ENCODE data around the gene LPCAT2. TPM values are rescaled to one million over a fixed set of nuclear protein-coding genes. Genes with fewer than 3 reads are reported as not detected.

LPCAT2 gene
- total and polyA plus RNA-seq, 2 of the 8 experiments (the other 6 are each of a cell fraction or from before 2014, with no cell fraction given) = 2.2 to 10.6 TPM

DNA sequence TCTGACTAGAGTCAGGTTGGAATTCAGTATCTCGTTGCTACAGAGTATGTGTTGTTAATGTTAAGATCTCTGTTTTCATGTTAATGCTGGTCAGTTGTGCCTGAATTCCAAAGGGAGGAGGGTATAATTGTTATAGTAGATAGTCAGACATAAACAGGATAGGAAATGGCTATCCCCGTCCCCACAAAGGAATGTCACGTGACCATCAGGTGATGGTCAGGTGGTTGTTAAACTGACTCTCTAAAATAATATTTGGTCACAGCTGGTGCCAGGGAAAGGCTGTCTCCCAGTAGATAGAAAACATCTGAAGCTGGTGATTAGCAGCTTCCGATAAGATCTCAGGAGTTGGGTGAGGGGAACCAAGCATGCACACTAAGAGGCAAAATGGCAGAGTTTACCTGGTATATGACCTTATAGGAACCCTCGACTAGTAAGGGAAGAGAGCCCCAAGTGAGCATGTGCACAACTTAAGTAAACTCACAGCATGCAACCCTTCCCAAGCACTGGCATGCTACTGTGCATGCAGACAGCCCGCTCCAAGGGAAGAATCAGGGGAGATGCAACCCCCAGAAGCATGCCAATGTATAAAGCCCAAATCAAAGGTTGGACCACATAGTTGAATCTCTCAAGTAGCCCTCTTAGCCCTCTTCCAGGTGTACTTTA, 119.6 kb downstream of the LPCAT2 start:
- DNase-seq (ENCODE audit: low read depth in 1 of 2, low spot score in 2 of 2) = no peak
- no peaks in the 10 kb centered on the region; a peak in 1 of 7 replicates for H3K27me3 ChIP-seq (replicated peaks in 1 of 4; ENCODE audit: control insufficient read depth in 3 of 4, extremely low read depth in 1 of 4, insufficient read depth in 3 of 4, low read length in 3 of 4)
- no peak overlapping the region for H2AK5ac ChIP-seq (ENCODE audit: low read depth, low read length)
- no peak overlapping the region for H3K14ac ChIP-seq (ENCODE audit: insufficient read length)
- H3K36me3 ChIP-seq (ENCODE audit: control insufficient read depth in 2 of 4, insufficient read depth in 4 of 4, low read length in 3 of 4) = no peaks in the 10 kb centered on the region
- H4K20me1 ChIP-seq (replicated peaks in 1 of 2; ENCODE audit: control insufficient read depth in 1 of 2, insufficient read depth in 2 of 2, low read length in 2 of 2) = no peaks in the 10 kb centered on the region
- no peak overlapping the region for H2AFZ ChIP-seq (ENCODE audit: low read length)
- 87% methylated on average over 6 of the region's 6 CpGs; no CpG with 5 or more reads in 1 of the 2 experiments for WGBS, 2 experiments (ENCODE audit: extremely low coverage in 1 of 2, insufficient coverage in 1 of 2, insufficient read length in 1 of 2, insufficient replicate concordance in 2 of 2, low coverage in 1 of 2, low lambda C conversion rate in 2 of 2, missing lambda C conversion rate in 1 of 2)
- H3K4me3 ChIP-seq (ENCODE audit: extremely low read depth in 1 of 4, insufficient read depth in 2 of 4, low read depth in 3 of 4, low read length in 4 of 4) = no peak overlapping the region
- H2BK15ac ChIP-seq (ENCODE audit: low read length) = no peak overlapping the region
- H4K8ac ChIP-seq (ENCODE audit: extremely low read depth, insufficient read depth, low read length) = no peak overlapping the region
- H3K27ac ChIP-seq (ENCODE audit: low read depth, low read length) = no peak overlapping the region
- no peak overlapping the region for H3K9ac ChIP-seq (replicated peaks in 1 of 4; ENCODE audit: extremely low read depth in 1 of 4, low read depth in 3 of 4, low read length in 3 of 4)
- H4K5ac ChIP-seq (ENCODE audit: insufficient read length, low read depth, low read length) = no peak overlapping the region
- ChIA-PET POLR2A (ENCODE audit: partially characterized antibody) (no interaction called here), CTCF (ENCODE audit: partially characterized antibody) (interaction anchor here (1.1 kb wide), 1 partner anchor 73 kb away, joined by 4 read pairs; no protein-coding TSS in a partner anchor)
- no peak overlapping the region for H4K91ac ChIP-seq (replicated peaks; ENCODE audit: insufficient read length, low read length)
- H3K79me1 ChIP-seq (ENCODE audit: low read depth, low read length) = no peaks in the 10 kb centered on the region
- no peak overlapping the region for H3K4me2 ChIP-seq (ENCODE audit: insufficient read depth in 1 of 2, low read depth in 2 of 2, low read length in 2 of 2)
- H3K79me2 ChIP-seq (ENCODE audit: control insufficient read depth in 1 of 2, insufficient read depth in 2 of 2, low read length in 2 of 2) = no peaks in the 10 kb centered on the region
- no peak overlapping the region for H2BK20ac ChIP-seq (ENCODE audit: low read length)
- H3K18ac ChIP-seq (ENCODE audit: extremely low read depth, low read length) = no peak overlapping the region
- peaks cover 20 to 23% of the 10 kb centered on the region in 2 experiments for H3K9me3 ChIP-seq (ENCODE audit: insufficient read depth in 2 of 2, low read depth in 1 of 2, low read length in 1 of 2)
- H2BK12ac ChIP-seq (ENCODE audit: low read depth, low read length) = no peak overlapping the region
- TF ChIP-seq, protein P1, sequence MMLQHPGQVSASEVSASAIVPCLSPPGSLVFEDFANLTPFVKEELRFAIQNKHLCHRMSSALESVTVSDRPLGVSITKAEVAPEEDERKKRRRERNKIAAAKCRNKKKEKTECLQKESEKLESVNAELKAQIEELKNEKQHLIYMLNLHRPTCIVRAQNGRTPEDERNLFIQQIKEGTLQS (IDR thresholded peaks at IDR 0.05; ENCODE audit: insufficient read depth, low read depth, low read length) = 0 out of 2 replicates have a peak, but pooled peaks have one; percentile 20
- TF ChIP-seq USF2 (IDR thresholded peaks at IDR 0.05; ENCODE audit: low read length) = peak; percentile 59; the same call in 1 of the 2 replicates
- no peak for TF ChIP-seq MAX (IDR thresholded peaks at IDR 0.05)
- no peak overlapping the region for H3K56ac ChIP-seq (replicated peaks; ENCODE audit: insufficient read length, low read depth, low read length)
- H2BK5ac ChIP-seq (ENCODE audit: low read depth, low read length) = no peak overlapping the region; the same call in 1 of the 2 replicates
- FAIRE-seq = no peak
- no peak overlapping the region for H3K4ac ChIP-seq (replicated peaks; ENCODE audit: insufficient read length, low read depth, low read length)
- no peak overlapping the region for H2BK120ac ChIP-seq (replicated peaks; ENCODE audit: low read depth, low read length)
- H3K23ac ChIP-seq (ENCODE audit: insufficient read length) = no peak overlapping the region
- H3K23me2 ChIP-seq (ENCODE audit: low read depth, low read length) = no peaks in the 10 kb centered on the region
- peaks cover 0 to 3% (median 0%) of the 10 kb centered on the region in 4 experiments; a peak in 1 of 7 replicates for H3K4me1 ChIP-seq (replicated peaks in 1 of 4; ENCODE audit: control insufficient read depth in 3 of 4, insufficient read depth in 4 of 4, low read length in 3 of 4)
